Suprapubic skin (tissue), 4 donors: ENCODE results near the gene ARSB. TPM values are rescaled to one million over a fixed set of nuclear protein-coding genes. Genes with fewer than 3 reads are reported as not detected.

Experiments
- DNase-seq, 2 donors: peaks; one replicate each; pipeline ENCODE4 v3.0.0-alpha.2; 2019; ENCODE audit warnings: low spot score in 2 of 2
- H3K27ac ChIP-seq: fragments of 200-600 bp; sonication (generic); one replicate; pipeline ENCODE4 v1.5.1; 2019
- H3K27me3 ChIP-seq: fragments of 200-600 bp; sonication (generic); one replicate; pipeline ENCODE4 v1.5.1; 2019
- H3K36me3 ChIP-seq: fragments of 200-600 bp; sonication (generic); one replicate; pipeline ENCODE4 v1.5.1; 2019
- H3K4me1 ChIP-seq: fragments of 200-600 bp; sonication (generic); one replicate; pipeline ENCODE4 v1.5.1; 2019
- H3K4me3 ChIP-seq: fragments of 200-600 bp; sonication (generic); one replicate; pipeline ENCODE4 v1.5.1; 2019; ENCODE audit warnings: mild to moderate bottlenecking
- H3K9me3 ChIP-seq: fragments of 200-600 bp; sonication (generic); one replicate; pipeline ENCODE4 v1.5.1; 2019
- CTCF ChIP-seq, 2 donors: fragments of 200-600 bp in 1 of 2; fragments of 450-650 bp in 1 of 2; sonication (generic) in 1 of 2; IDR thresholded peaks; one replicate each; pipeline ENCODE4 v1.5.1; 2016 to 2019; ENCODE audit warnings: antibody characterized with exemption in 2 of 2, mild to moderate bottlenecking in 1 of 2, moderate library complexity in 1 of 2
- EP300 ChIP-seq: sonication (generic); formaldehyde crosslinking; IDR thresholded peaks from one replicate; pipeline ENCODE4 v1.6.1; 2017; ENCODE audit warnings: antibody characterized with exemption
- POLR2A ChIP-seq, 2 donors: fragments of 450-650 bp; IDR thresholded peaks; one replicate each; pipeline ENCODE4 v1.6.1; 2017; ENCODE audit warnings: antibody characterized with exemption in 2 of 2, mild to moderate bottlenecking in 2 of 2, moderate library complexity in 2 of 2
- POLR2AphosphoS5 ChIP-seq, 3 donors: sonication (generic); formaldehyde crosslinking; IDR thresholded peaks; one replicate each; pipeline ENCODE4 v1.6.1; 2017; ENCODE audit warnings: antibody characterized with exemption in 3 of 3
- WGBS: methylation state at CpG from one replicate; pipeline ENCODE4 v1.1.5; 2018; 5-methylcytosine and 5-hydroxymethylcytosine counted together
- total RNA-seq, 4 donors: library from RNA; depleted of rRNA; stranded (reverse); fragments of >200 nt; gene quantifications; one replicate each; pipeline ENCODE4 v1.1.0, GENCODE V29; 2016

Gene ARSB
- total RNA-seq, 4 donors from 2014 or later, result 3.1 to 5.1 (median 3.4) TPM

GRCh38 chr5:78760770-78761169 lies 224.3 kb downstream of the ARSB start:
- no peak overlapping the region for H3K4me3 ChIP-seq
- no peaks in the 10 kb centered on the region for H3K36me3 ChIP-seq
- DNase-seq, result no peak
- no peaks in the 10 kb centered on the region for H3K27me3 ChIP-seq
- H3K27ac ChIP-seq, result no peak overlapping the region
- H3K9me3 ChIP-seq, result no peaks in the 10 kb centered on the region
- TF ChIP-seq POLR2A (IDR thresholded peaks at IDR 0.05) (no peak), CTCF (IDR thresholded peaks at IDR 0.05) (no peak), POLR2AphosphoS5 (IDR thresholded peaks at IDR 0.05) (no peak), EP300 (no peak)
- H3K4me1 ChIP-seq, result peaks cover 4% of the 10 kb centered on the region

GRCh38 chr5:78760366-78760765 lies 224.7 kb downstream of the ARSB start:
- Histone ChIP-seq H3K4me1 (peaks cover 4% of the 10 kb centered on the region), H3K9me3 (no peaks in the 10 kb centered on the region), H3K27me3 (no peaks in the 10 kb centered on the region), H3K4me3 (no peak overlapping the region), H3K27ac (no peak overlapping the region), H3K36me3 (no peaks in the 10 kb centered on the region)
- TF ChIP-seq CTCF (IDR thresholded peaks at IDR 0.05), result no peak
- TF ChIP-seq POLR2A (IDR thresholded peaks at IDR 0.05), result no peak
- TF ChIP-seq EP300, result no peak
- TF ChIP-seq POLR2AphosphoS5 (IDR thresholded peaks at IDR 0.05), result no peak
- no peak for DNase-seq
- 93% methylated on average over 3 of the region's 3 CpGs for WGBS

- TF ChIP-seq POLR2AphosphoS5 (IDR thresholded peaks at IDR 0.05), result no peak
- TF ChIP-seq POLR2A (IDR thresholded peaks at IDR 0.05), result no peak
- no peak for TF ChIP-seq EP300
- TF ChIP-seq CTCF (IDR thresholded peaks at IDR 0.05), result no peak
- WGBS, result 76% methylated on average over 2 of the region's 2 CpGs
- H3K27me3 ChIP-seq, result no peaks in the 10 kb centered on the region
- H3K36me3 ChIP-seq, result no peaks in the 10 kb centered on the region
- H3K27ac ChIP-seq, result no peak overlapping the region
- no peak for DNase-seq
- no peak overlapping the region for H3K4me3 ChIP-seq
- no peaks in the 10 kb centered on the region for H3K9me3 ChIP-seq
- H3K4me1 ChIP-seq, result peaks cover 4% of the 10 kb centered on the region
These were observed 226.8 kb downstream of the ARSB start for GRCh38 chr5:78758169-78758839.

- Histone ChIP-seq H3K36me3 (no peaks in the 10 kb centered on the region), H3K4me1 (peaks cover 4% of the 10 kb centered on the region), H3K27ac (no peak overlapping the region), H3K9me3 (no peaks in the 10 kb centered on the region), H3K27me3 (no peaks in the 10 kb centered on the region), H3K4me3 (no peak overlapping the region)
- WGBS, result 67% methylated on average over 7 of the region's 7 CpGs
- DNase-seq, result peak in 1 of 2 donors; percentile 66
- no peak for TF ChIP-seq EP300
- no peak for TF ChIP-seq POLR2A (IDR thresholded peaks at IDR 0.05)
- no peak for TF ChIP-seq CTCF (IDR thresholded peaks at IDR 0.05)
- TF ChIP-seq POLR2AphosphoS5 (IDR thresholded peaks at IDR 0.05), result no peak
These were observed 227.6 kb downstream of the ARSB start for GRCh38 chr5:78757269-78758053.

GRCh38 chr5:78756858-78757257 lies 228.3 kb downstream of the ARSB start:
- Histone ChIP-seq H3K27ac (no peak overlapping the region), H3K9me3 (no peaks in the 10 kb centered on the region), H3K36me3 (no peaks in the 10 kb centered on the region), H3K4me1 (peaks cover 4% of the 10 kb centered on the region), H3K4me3 (no peak overlapping the region), H3K27me3 (no peaks in the 10 kb centered on the region)
- no peak for DNase-seq
- WGBS, result 69% methylated on average over 3 of the region's 3 CpGs
- TF ChIP-seq CTCF (IDR thresholded peaks at IDR 0.05) (no peak), EP300 (no peak), POLR2AphosphoS5 (IDR thresholded peaks at IDR 0.05) (no peak), POLR2A (IDR thresholded peaks at IDR 0.05) (no peak)
